IMR-90 (cell line): Measurements from ENCODE around the gene KLHL30. TPM values are rescaled to one million over a fixed set of nuclear protein-coding genes. Genes with fewer than 3 reads are reported as not detected.

Experiments used
- ATAC-seq: fragments of 200-7000 bp; cut with Tn5 transposase; 2 replicates; pipeline ENCODE4 v1.9.1; 2020; ENCODE audit warnings: low read depth, mild to moderate bottlenecking, moderate library complexity
- BruUV-seq: library from RNA; stranded (reverse); fragments of 400-500 nt; replicated peaks from 2 replicates; lab custom pipeline; 2021; lab: Mats Ljungman, UMichigan
- CTCF ChIA-PET: fragments of 300-600 bp; formaldehyde crosslinking; extraction: SDS; loops from one replicate; lab custom pipeline; 2021; ENCODE audit warnings: antibody characterized with exemption; lab: Yijun Ruan, JAX
- POLR2A ChIA-PET: fragments of 300-600 bp; sonication (Branson Sonifier 250); formaldehyde crosslinking; loops from one replicate; lab custom pipeline; 2022; ENCODE audit warnings: antibody characterized with exemption; ENCODE audit not compliant: unreplicated experiment; lab: Charles Lee
- DNase-seq: peaks from one replicate; pipeline ENCODE4 v3.0.0; 2013
- H2AFZ ChIP-seq: replicated peaks from 2 replicates; pipeline ENCODE3; 2013; ENCODE audit warnings: low read length, mild to moderate bottlenecking; ENCODE audit not compliant: poor library complexity
- H2AK5ac ChIP-seq: 2 replicates; pipeline ENCODE4 v1.6.1; 2013; ENCODE audit warnings: low read depth, low read length, inconsistent platforms
- H2AK9ac ChIP-seq: replicated peaks from 2 replicates; pipeline ENCODE3; 2013; ENCODE audit warnings: mild to moderate bottlenecking, low read depth, low read length, moderate library complexity; ENCODE audit not compliant: poor library complexity
- H2BK120ac ChIP-seq: 2 replicates; pipeline ENCODE4 v1.6.1; 2013; ENCODE audit warnings: low read depth, low read length, inconsistent platforms
- H2BK15ac ChIP-seq: 3 replicates; pipeline ENCODE4 v1.6.1; 2013; ENCODE audit warnings: low read depth, low read length, inconsistent platforms
- H2BK20ac ChIP-seq: 2 replicates; pipeline ENCODE4 v1.6.1; 2013; ENCODE audit warnings: low read depth, mild to moderate bottlenecking, inconsistent platforms, low read length, moderate library complexity
- H2BK5ac ChIP-seq: 2 replicates; pipeline ENCODE4 v1.6.1; 2013; ENCODE audit warnings: mild to moderate bottlenecking, low read depth, low read length, inconsistent platforms; ENCODE audit not compliant: poor library complexity, severe bottlenecking
- H3K14ac ChIP-seq: replicated peaks from 2 replicates; pipeline ENCODE4 v1.6.1; 2013; ENCODE audit warnings: low read depth, low read length, inconsistent platforms
- H3K18ac ChIP-seq: 2 replicates; pipeline ENCODE4 v1.6.1; 2013; ENCODE audit warnings: low read depth, low read length, control low read depth
- H3K23ac ChIP-seq: 2 replicates; pipeline ENCODE4 v1.6.1; 2013; ENCODE audit warnings: low read depth, low read length, inconsistent platforms
- H3K27ac ChIP-seq: 2 replicates; pipeline ENCODE4 v1.5.1; 2013; ENCODE audit warnings: mild to moderate bottlenecking, control low read depth, low read length; ENCODE audit not compliant: insufficient read depth
- H3K27me3 ChIP-seq: 2 replicates; pipeline ENCODE4 v1.6.1; 2013; ENCODE audit warnings: low read length; ENCODE audit not compliant: control insufficient read depth, insufficient read depth
- H3K36me3 ChIP-seq: 2 replicates; pipeline ENCODE4 v1.6.1; 2013; ENCODE audit warnings: low read length, mixed read lengths; ENCODE audit not compliant: control insufficient read depth, insufficient read depth
- H3K4ac ChIP-seq: 2 replicates; pipeline ENCODE4 v1.6.1; 2013; ENCODE audit warnings: low read depth, low read length, inconsistent platforms
- H3K4me1 ChIP-seq: 2 replicates; pipeline ENCODE4 v1.6.1; 2013; ENCODE audit warnings: low read length, mixed read lengths; ENCODE audit not compliant: control insufficient read depth, insufficient read depth
- H3K4me2 ChIP-seq: 2 replicates; pipeline ENCODE4 v1.6.1; 2013; ENCODE audit warnings: low read depth, mild to moderate bottlenecking, control low read depth, low read length, moderate library complexity
- H3K4me3 ChIP-seq: 2 replicates; pipeline ENCODE4 v1.5.1; 2013; ENCODE audit warnings: low read depth, mild to moderate bottlenecking, control low read depth, low read length, moderate library complexity; ENCODE audit not compliant: insufficient read depth
- H3K56ac ChIP-seq: 2 replicates; pipeline ENCODE4 v1.6.1; 2013; ENCODE audit warnings: low read length, inconsistent platforms; ENCODE audit not compliant: insufficient read depth; ENCODE audit errors: extremely low read depth
- H3K79me1 ChIP-seq, 2 experiments: 2 replicates each; pipeline ENCODE4 v1.6.1; 2013; ENCODE audit warnings: low read length in 2 of 2, inconsistent platforms in 1 of 2, low read depth in 1 of 2
- H3K9ac ChIP-seq: 2 replicates; pipeline ENCODE4 v1.6.1; 2013; ENCODE audit warnings: low read depth, low read length, control low read depth
- H3K9me1 ChIP-seq: 2 replicates; pipeline ENCODE4 v1.6.1; 2013; ENCODE audit warnings: low read length, inconsistent platforms; ENCODE audit not compliant: insufficient read depth
- H3K9me3 ChIP-seq: 2 replicates; pipeline ENCODE4 v1.6.1; 2013; ENCODE audit warnings: low read length; ENCODE audit not compliant: control insufficient read depth, insufficient read depth
- H4K20me1 ChIP-seq: 2 replicates; pipeline ENCODE4 v1.6.1; 2013; ENCODE audit warnings: low read length, inconsistent platforms; ENCODE audit not compliant: insufficient read depth
- H4K5ac ChIP-seq: 2 replicates; pipeline ENCODE4 v1.6.1; 2013; ENCODE audit warnings: mild to moderate bottlenecking, low read depth, low read length, control low read depth
- H4K8ac ChIP-seq, 2 experiments: 2 replicates each; pipeline ENCODE4 v1.6.1; 2013; ENCODE audit warnings: low read depth in 2 of 2, low read length in 2 of 2, control low read depth in 1 of 2, inconsistent platforms in 1 of 2
- H4K91ac ChIP-seq: 2 replicates; pipeline ENCODE4 v1.6.1; 2013; ENCODE audit warnings: low read depth, low read length, inconsistent platforms; ENCODE audit not compliant: insufficient read depth
- BHLHE40 ChIP-seq: fragments of 150-350 bp; IDR thresholded peaks from 2 replicates; pipeline ENCODE4 v1.6.1; 2016; ENCODE audit warnings: mild to moderate bottlenecking, low read depth, low read length
- CTCF ChIP-seq: conservative IDR thresholded peaks from 2 replicates; pipeline ENCODE4 v1.5.1; 2012; ENCODE audit warnings: mild to moderate bottlenecking, low read depth, low read length, improper control_type of control experiment
- FOS ChIP-seq: fragments of 150-350 bp; IDR thresholded peaks from 2 replicates; pipeline ENCODE4 v1.6.1; 2016; ENCODE audit warnings: low read depth, low read length
- NFE2L2 ChIP-seq: fragments of 150-350 bp; IDR thresholded peaks from 2 replicates; pipeline ENCODE4 v1.6.1; 2016; ENCODE audit warnings: low read depth, mild to moderate bottlenecking, low read length
- POLR2A ChIP-seq: IDR thresholded peaks from 2 replicates; pipeline ENCODE4 v1.6.1; 2012; ENCODE audit warnings: mild to moderate bottlenecking, low read depth, low read length
- RAD21 ChIP-seq: IDR thresholded peaks from 2 replicates; pipeline ENCODE4 v1.6.1; 2012; ENCODE audit warnings: low read length, improper control_type of control experiment
- RCOR1 ChIP-seq: IDR thresholded peaks from 2 replicates; pipeline ENCODE4 v1.6.1; 2012; ENCODE audit warnings: mild to moderate bottlenecking, low read length, improper control_type of control experiment; ENCODE audit not compliant: insufficient replicate concordance
- SMC3 ChIP-seq: fragments of 150-350 bp; IDR thresholded peaks from 2 replicates; pipeline ENCODE4 v1.6.1; 2016; ENCODE audit warnings: low read depth, mild to moderate bottlenecking, antibody characterized with exemption, low read length, moderate library complexity
- WGBS, 2 experiments: methylation state at CpG; one replicate each; pipeline versions ENCODE4 v1.1.5 to v1.1.7; 2013; ENCODE audit warnings: missing lambda C conversion rate in 2 of 2; ENCODE audit not compliant: insufficient read length in 1 of 2; ENCODE audit errors: extremely low coverage in 2 of 2; 5-methylcytosine and 5-hydroxymethylcytosine counted together
- dilution Hi-C: fragments of 300-500 bp; cut with HindIII; formaldehyde crosslinking; loops from one replicate; pipeline ENCODE4 v1.14.3; 2018; ENCODE audit warnings: low sequenced_read_pairs; ENCODE audit not compliant: unreplicated experiment
- in situ Hi-C: fragments of 300-500 bp; cut with MboI; formaldehyde crosslinking; loops from 3 replicates; pipeline ENCODE4 v1.14.3; 2019; ENCODE audit warnings: low sequenced_read_pairs, inconsistent platforms, mixed read lengths
- intact Hi-C: fragments of 100-400 bp; cut with micrococcal nuclease; formaldehyde crosslinking; loops from 2 replicates; pipeline ENCODE4 v1.10.0; 2022
- polyA plus RNA-seq, 3 experiments: library from polyadenylated mRNA; depleted of rRNA; stranded (reverse); fragments of >200 nt; gene quantifications; 2 replicates each; pipeline ENCODE4 v1.2.3, GENCODE V29; 2012; ENCODE audit warnings: low replicate concordance in 1 of 3
- total RNA-seq: library from RNA; depleted of rRNA; stranded (reverse); fragments of >200 nt; gene quantifications from 2 replicates; pipeline ENCODE4 v1.2.3, GENCODE V29; 2012
- TF ChIP-seq, protein P1 (sequence below): fragments of 150-350 bp; IDR thresholded peaks from 2 replicates; pipeline ENCODE4 v1.6.1; 2016; ENCODE audit warnings: low read depth, mild to moderate bottlenecking, low read length, moderate library complexity, borderline replicate concordance

The KLHL30 gene
- total and polyA plus RNA-seq, 2 of the 4 experiments (the other 2 are of a cell fraction), result under 0.01 to 0.03 TPM

GRCh38 chr2:238151205-238151604 lies 12.7 kb downstream of the KLHL30 start:
- no TSS peak for BruUV-seq
- in situ Hi-C loops, result no loop called here
- H3K9ac ChIP-seq, result no peak overlapping the region

More at GRCh38 chr2:238151205-238151604, 12.7 kb downstream of the KLHL30 start:
- Histone ChIP-seq H3K4ac (no peak overlapping the region), H3K14ac (no peak overlapping the region), H2AK5ac (no peak overlapping the region), H2AFZ (peak overlapping the region; percentile 41), H4K20me1 (no peaks in the 10 kb centered on the region), H3K9me1 (0 out of 2 replicates have a peak, but pooled peaks cover 7% of the 10 kb centered on the region), H3K27ac (no peak overlapping the region), H4K91ac (no peak overlapping the region), H4K8ac (no peak overlapping the region), H2BK120ac (no peak overlapping the region), H2AK9ac (no peak overlapping the region), H3K18ac (no peak overlapping the region), H3K9me3 (no peaks in the 10 kb centered on the region), H3K23ac (no peak overlapping the region), H4K5ac (no peak overlapping the region; the same call in 1 of the 2 replicates), H2BK15ac (no peak overlapping the region), H2BK20ac (no peak overlapping the region), H3K4me3 (no peak overlapping the region), H3K79me1 (no peaks in the 10 kb centered on the region), H3K4me1 (peaks cover 10% of the 10 kb centered on the region), H3K27me3 (no peaks in the 10 kb centered on the region), H2BK5ac (no peak overlapping the region), H3K36me3 (no peaks in the 10 kb centered on the region), H3K4me2 (no peak overlapping the region), H3K56ac (no peak overlapping the region)
- ChIA-PET CTCF (no interaction called here), POLR2A (no interaction called here)
- intact Hi-C loops (no loop called here), dilution Hi-C loops (no loop called here)
- 86% methylated on average over 1 of the region's 13 CpGs; no CpG with 5 or more reads in 1 of the 2 experiments for WGBS, 2 experiments
- DNase-seq, result no peak
- TF ChIP-seq RAD21, result no peak
- no peak for TF ChIP-seq SMC3
- TF ChIP-seq RCOR1, result no peak
- TF ChIP-seq, protein P1, sequence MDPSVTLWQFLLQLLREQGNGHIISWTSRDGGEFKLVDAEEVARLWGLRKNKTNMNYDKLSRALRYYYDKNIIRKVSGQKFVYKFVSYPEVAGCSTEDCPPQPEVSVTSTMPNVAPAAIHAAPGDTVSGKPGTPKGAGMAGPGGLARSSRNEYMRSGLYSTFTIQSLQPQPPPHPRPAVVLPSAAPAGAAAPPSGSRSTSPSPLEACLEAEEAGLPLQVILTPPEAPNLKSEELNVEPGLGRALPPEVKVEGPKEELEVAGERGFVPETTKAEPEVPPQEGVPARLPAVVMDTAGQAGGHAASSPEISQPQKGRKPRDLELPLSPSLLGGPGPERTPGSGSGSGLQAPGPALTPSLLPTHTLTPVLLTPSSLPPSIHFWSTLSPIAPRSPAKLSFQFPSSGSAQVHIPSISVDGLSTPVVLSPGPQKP, result no peak
- no peak for TF ChIP-seq POLR2A
- no peak for TF ChIP-seq BHLHE40
- TF ChIP-seq FOS, result no peak
- no peak for TF ChIP-seq CTCF
- no peak for TF ChIP-seq NFE2L2
- no peak for ATAC-seq
